Measurements from ENCODE around the gene GJB2.

Gene GJB2

GRCh38 chr13:20209948-20210347 is 17.2 kb upstream of the GJB2 start:
- Histone ChIP-seq H2AFZ (ENCODE audit: low read length) (0 out of 2 replicates have a peak overlapping the region, but pooled peaks have one; percentile 17), H3K27me3 (ENCODE audit: insufficient read depth, low read length, poor library complexity, severe bottlenecking) (no peaks in the 10 kb centered on the region), H3K4me1 (ENCODE audit: insufficient read depth, low read length, poor library complexity, severe bottlenecking) (no peaks in the 10 kb centered on the region), H3K36me3 (ENCODE audit: insufficient read depth, low read length) (no peaks in the 10 kb centered on the region), H3F3A (ENCODE audit: low read depth) (no peaks in the 10 kb centered on the region), H3K9me2 (replicated peaks; ENCODE audit: low read depth, low read length) (no peaks in the 10 kb centered on the region), H3K9me3 (ENCODE audit: insufficient read depth, low read depth, low read length) (no peaks in the 10 kb centered on the region), H4K20me1 (ENCODE audit: insufficient read depth, low read length, poor library complexity, severe bottlenecking) (no peaks in the 10 kb centered on the region), H3K9ac (ENCODE audit: low read depth, low read length, poor library complexity, severe bottlenecking) (no peak overlapping the region), H3K79me2 (ENCODE audit: insufficient read depth, low read length) (no peaks in the 10 kb centered on the region), H3K4me2 (ENCODE audit: low read depth, low read length, poor library complexity, severe bottlenecking) (no peak overlapping the region), H3K4me3 (ENCODE audit: low read length, poor library complexity, severe bottlenecking) (no peak overlapping the region)
- TF ChIP-seq CTCF (conservative IDR thresholded peaks at IDR 0.05; ENCODE audit: low read length): no peak
- no peak for TF ChIP-seq EZH2phosphoT487 (IDR thresholded peaks at IDR 0.05; ENCODE audit: borderline replicate concordance)

- Histone ChIP-seq H3K4me2 (ENCODE audit: low read depth, low read length, poor library complexity, severe bottlenecking) (no peak overlapping the region), H3K27me3 (ENCODE audit: insufficient read depth, low read length, poor library complexity, severe bottlenecking) (no peaks in the 10 kb centered on the region), H3K36me3 (ENCODE audit: insufficient read depth, low read length) (no peaks in the 10 kb centered on the region), H3K4me3 (ENCODE audit: low read length, poor library complexity, severe bottlenecking) (no peak overlapping the region), H3K9me2 (replicated peaks; ENCODE audit: low read depth, low read length) (no peaks in the 10 kb centered on the region), H3K9me3 (ENCODE audit: insufficient read depth, low read depth, low read length) (no peaks in the 10 kb centered on the region), H4K20me1 (ENCODE audit: insufficient read depth, low read length, poor library complexity, severe bottlenecking) (no peaks in the 10 kb centered on the region), H3K9ac (ENCODE audit: low read depth, low read length, poor library complexity, severe bottlenecking) (no peak overlapping the region), H3K79me2 (ENCODE audit: insufficient read depth, low read length) (no peaks in the 10 kb centered on the region), H3K4me1 (ENCODE audit: insufficient read depth, low read length, poor library complexity, severe bottlenecking) (no peaks in the 10 kb centered on the region), H3F3A (ENCODE audit: low read depth) (no peaks in the 10 kb centered on the region), H2AFZ (ENCODE audit: low read length) (no peak overlapping the region)
- no peak for TF ChIP-seq CTCF (conservative IDR thresholded peaks at IDR 0.05; ENCODE audit: low read length)
These were observed 14.0 kb upstream of the GJB2 start for GRCh38 chr13:20206698-20207235.

- H3F3A ChIP-seq (ENCODE audit: low read depth): no peaks in the 10 kb centered on the region
- H3K36me3 ChIP-seq (ENCODE audit: insufficient read depth, low read length): no peaks in the 10 kb centered on the region
- H3K4me2 ChIP-seq (ENCODE audit: low read depth, low read length, poor library complexity, severe bottlenecking): no peak overlapping the region
- H3K4me1 ChIP-seq (ENCODE audit: insufficient read depth, low read length, poor library complexity, severe bottlenecking): no peaks in the 10 kb centered on the region
- no peaks in the 10 kb centered on the region for H4K20me1 ChIP-seq (ENCODE audit: insufficient read depth, low read length, poor library complexity, severe bottlenecking)
- TF ChIP-seq EZH2phosphoT487 (IDR thresholded peaks at IDR 0.05; ENCODE audit: borderline replicate concordance) (no peak), CTCF (conservative IDR thresholded peaks at IDR 0.05; ENCODE audit: low read length) (0 out of 2 replicates have a peak, but pooled peaks have one; percentile 23)
- no peak overlapping the region for H3K4me3 ChIP-seq (ENCODE audit: low read length, poor library complexity, severe bottlenecking)
- H3K9me2 ChIP-seq (replicated peaks; ENCODE audit: low read depth, low read length): no peaks in the 10 kb centered on the region
- no peaks in the 10 kb centered on the region for H3K9me3 ChIP-seq (ENCODE audit: insufficient read depth, low read depth, low read length)
- H3K27me3 ChIP-seq (ENCODE audit: insufficient read depth, low read length, poor library complexity, severe bottlenecking): no peaks in the 10 kb centered on the region
- no peak overlapping the region for H3K9ac ChIP-seq (ENCODE audit: low read depth, low read length, poor library complexity, severe bottlenecking)
- H2AFZ ChIP-seq (ENCODE audit: low read length): no peak overlapping the region
- no peaks in the 10 kb centered on the region for H3K79me2 ChIP-seq (ENCODE audit: insufficient read depth, low read length)
These were observed 13.4 kb upstream of the GJB2 start for GRCh38 chr13:20206065-20206697.

Measured in Loucy (cell line).